HepG2 (cell line): ENCODE measurements around the gene PDSS2. TPM values are rescaled to one million over a fixed set of nuclear protein-coding genes. Genes with fewer than 3 reads are reported as not detected.
A peak's percentile ranks its signal among the peaks of the same experiment; 100 is the strongest.

Experiments used
- ATAC-seq: fragments of 200-7000 bp; cut with Tn5 transposase; 3 replicates; pipeline ENCODE4 v1.9.1; 2020; ENCODE audit warnings: mild to moderate bottlenecking, moderate library complexity
- BruUV-seq: library from RNA; stranded (reverse); fragments of 400-500 nt; replicated peaks from 2 replicates; lab custom pipeline; 2021; lab: Mats Ljungman, UMichigan
- CTCF ChIA-PET: fragments of 300-600 bp; formaldehyde crosslinking; extraction: SDS; loops from one replicate; lab custom pipeline; 2021; ENCODE audit warnings: low total read pairs, inconsistent platforms, low intra/inter-chr PET ratio; lab: Yijun Ruan, JAX
- POLR2A ChIA-PET: fragments of 350-600 bp; sonication (Branson Sonifier 250); formaldehyde crosslinking; loops from one replicate; lab custom pipeline; 2020; ENCODE audit warnings: antibody characterized with exemption, inconsistent platforms; lab: Yijun Ruan, JAX
- DNase-seq: peaks from one replicate; pipeline ENCODE4 v3.0.0-alpha.2; 2015; ENCODE audit warnings: low spot score
- FAIRE-seq: peaks from 3 replicates; lab custom pipeline; 2011; peaks lifted over from hg19 to GRCh38; lab: Jason Lieb, UNC
- H2AFZ ChIP-seq: one replicate; pipeline ENCODE4 v1.6.1; 2011; ENCODE audit warnings: low read length, inconsistent platforms
- H3K27ac ChIP-seq: fragments of 300-600 bp; 3 replicates; pipeline ENCODE4 v1.8.0; 2011; ENCODE audit warnings: mixed run types, mild to moderate bottlenecking, mixed read lengths, low read length, inconsistent platforms; ENCODE audit not compliant: insufficient read depth; ENCODE audit errors: extremely low read length
- H3K27me3 ChIP-seq, 2 experiments: fragments of 200-600 bp in 1 of 2; 2 replicates in 1 of 2; 3 replicates in 1 of 2; pipeline versions ENCODE4 v1.6.0 to v1.8.0; 2011; ENCODE audit warnings: low read length in 2 of 2, mild to moderate bottlenecking in 2 of 2, moderate library complexity in 2 of 2, inconsistent platforms in 1 of 2; ENCODE audit not compliant: insufficient read depth in 2 of 2, control insufficient read depth in 1 of 2
- H3K36me3 ChIP-seq, 2 experiments: fragments of 200-600 bp in 1 of 2; replicated peaks in 1 of 2; 2 replicates in 1 of 2; 3 replicates in 1 of 2; pipeline versions ENCODE4 v1.5.1 to v1.8.0; 2011; ENCODE audit warnings: low read length in 2 of 2, inconsistent platforms in 1 of 2; ENCODE audit not compliant: insufficient read depth in 2 of 2, control insufficient read depth in 1 of 2
- H3K4me1 ChIP-seq: 2 replicates; pipeline ENCODE4 v1.5.1; 2012; ENCODE audit warnings: low read length, inconsistent platforms; ENCODE audit not compliant: insufficient read depth
- H3K4me2 ChIP-seq: 2 replicates; pipeline ENCODE4 v1.6.0; 2011; ENCODE audit warnings: low read depth, low read length, inconsistent platforms
- H3K4me3 ChIP-seq, 3 experiments: fragments of 200-600 bp in 1 of 3; sonication (generic), shearing (Covaris generic) in 1 of 3; replicated peaks in 1 of 3; 2 replicates each; pipeline ENCODE4 v1.5.1; 2011 to 2016; ENCODE audit warnings: low read length in 3 of 3, inconsistent platforms in 2 of 3, low read depth in 2 of 3, mild to moderate bottlenecking in 2 of 3, control low read depth in 1 of 3, mixed read lengths in 1 of 3; ENCODE audit not compliant: insufficient read depth in 1 of 3
- H3K79me2 ChIP-seq: one replicate; pipeline ENCODE4 v1.6.1; 2011; ENCODE audit warnings: low read length, inconsistent platforms; ENCODE audit not compliant: insufficient read depth
- H3K9ac ChIP-seq: 2 replicates; pipeline ENCODE4 v1.6.0; 2011; ENCODE audit warnings: mild to moderate bottlenecking, low read depth, low read length, inconsistent platforms; ENCODE audit not compliant: insufficient read depth
- H3K9me3 ChIP-seq: 2 replicates; pipeline ENCODE4 v1.5.1; 2012; ENCODE audit warnings: mild to moderate bottlenecking, low read length
- H4K20me1 ChIP-seq: 2 replicates; pipeline ENCODE4 v1.6.0; 2011; ENCODE audit warnings: inconsistent platforms, mild to moderate bottlenecking, low read length, moderate library complexity; ENCODE audit not compliant: insufficient read depth
- MED1 ChIP-seq: sonication (generic); formaldehyde crosslinking; IDR thresholded peaks from 2 replicates; pipeline ENCODE4 v1.4.0; 2020; ENCODE audit warnings: missing genetic modification reagents
- MYC ChIP-seq: sonication (generic); formaldehyde crosslinking; IDR thresholded peaks from 2 replicates; pipeline ENCODE4 v1.9.0; 2021; ENCODE audit warnings: missing genetic modification reagents, borderline replicate concordance
- PHF21A ChIP-seq: sonication (generic); formaldehyde crosslinking; IDR thresholded peaks from 2 replicates; pipeline ENCODE4 v1.5.0; 2020; ENCODE audit warnings: mild to moderate bottlenecking, missing genetic modification reagents
- ZNF605 ChIP-seq: sonication (generic); formaldehyde crosslinking; IDR thresholded peaks from 2 replicates; pipeline ENCODE4 v1.8.0; 2022; ENCODE audit warnings: mild to moderate bottlenecking, missing genetic modification reagents
- ZNF615 ChIP-seq: sonication (generic); formaldehyde crosslinking; IDR thresholded peaks from 2 replicates; pipeline ENCODE4 v1.5.0; 2020; ENCODE audit warnings: mild to moderate bottlenecking, missing genetic modification reagents, borderline replicate concordance
- ZNF7 ChIP-seq: IDR thresholded peaks from 2 replicates; pipeline ENCODE4 v1.6.1; 2016; ENCODE audit warnings: missing biosample characterization, missing genetic modification reagents
- ZNF788 ChIP-seq: sonication (generic); formaldehyde crosslinking; IDR thresholded peaks from 2 replicates; pipeline ENCODE4 v1.5.0; 2020; ENCODE audit warnings: mild to moderate bottlenecking, missing genetic modification reagents, borderline replicate concordance
- WGBS: methylation state at CpG from one replicate; pipeline ENCODE4 v1.1.6; 2017; ENCODE audit warnings: low lambda C conversion rate; 5-methylcytosine and 5-hydroxymethylcytosine counted together
- in situ Hi-C: cut with HindIII; loops from 2 replicates; pipeline ENCODE4 v1.10.0; 2017; ENCODE audit warnings: low pct_unique_long_range_greater_than_20kb; ENCODE audit not compliant: extremely low pct_ligation_motif_present
- intact Hi-C: fragments of 100-400 bp; cut with micrococcal nuclease; formaldehyde crosslinking; loops from one replicate; pipeline ENCODE4 v1.10.0; 2022; ENCODE audit not compliant: unreplicated experiment
- polyA plus RNA-seq, 8 experiments: library from polyadenylated mRNA; depleted of rRNA in 3 of 8; stranded (reverse) in 7 of 8; unstranded in 1 of 8; fragments of >200 nt; fragmentation: Illumina TruSeq in 4 of 8; extraction: Trizol in 4 of 8; gene quantifications; 2 replicates each; pipeline versions ENCODE4 v1.2.1 to v1.2.3, GENCODE V29; 2011 to 2016; ENCODE audit warnings: low read depth in 4 of 8, missing spikeins in 1 of 8, mixed read lengths in 1 of 8; ENCODE audit not compliant: insufficient read depth in 1 of 8
- total RNA-seq, 5 experiments: library from RNA; depleted of rRNA; stranded (reverse); fragments of >200 nt; fragmentation: Illumina TruSeq; extraction: Trizol; gene quantifications; 2 replicates each; pipeline ENCODE4 v1.2.3, GENCODE V29; 2016; ENCODE audit warnings: low read depth in 1 of 5
- TF ChIP-seq, protein P1 (sequence below): sonication (generic); formaldehyde crosslinking; IDR thresholded peaks from 2 replicates; pipeline ENCODE4 v1.4.0; 2020; ENCODE audit warnings: missing genetic modification reagents
- TF ChIP-seq, protein P2 (sequence below): sonication (generic); formaldehyde crosslinking; conservative IDR thresholded peaks from 2 replicates; pipeline ENCODE4 v1.8.0; 2022; ENCODE audit warnings: mild to moderate bottlenecking, moderate library complexity, missing genetic modification reagents
- TF ChIP-seq, protein P3 (sequence below): sonication (generic); formaldehyde crosslinking; IDR thresholded peaks from 2 replicates; pipeline ENCODE4 v1.4.0; 2020; ENCODE audit warnings: mild to moderate bottlenecking, missing genetic modification reagents

The PDSS2 gene
- total and polyA plus RNA-seq, 2 of the 13 experiments (the other 11 are each of a cell fraction or from before 2014, with no cell fraction given), result 16.2 to 17.0 TPM

DNA sequence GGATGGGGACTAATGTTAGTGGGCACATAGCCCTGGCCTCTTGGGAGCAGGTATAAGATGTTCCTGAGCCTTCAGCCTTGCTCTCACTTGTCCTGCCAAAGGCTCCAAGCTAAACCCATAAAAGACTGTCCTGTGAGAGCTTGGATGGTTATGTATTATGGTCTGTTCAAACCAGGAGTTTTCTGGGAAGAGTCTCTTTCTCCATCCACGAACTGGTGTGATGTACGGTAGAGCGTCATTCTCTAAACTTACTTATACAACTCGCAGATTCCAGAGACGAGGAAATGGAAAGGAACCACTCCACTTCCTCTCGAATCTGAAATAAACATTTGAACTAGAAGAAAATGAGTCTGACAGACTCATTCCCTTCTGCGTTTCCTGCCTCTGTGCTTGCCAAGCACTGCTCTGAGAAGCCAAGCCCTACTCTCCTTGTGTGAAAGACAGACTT, 35.9 kb upstream of the PDSS2 start:
- WGBS, result 79% methylated on average over 7 of the region's 7 CpGs
- TF ChIP-seq MED1, result 0 out of 2 replicates have a peak, but pooled peaks have one; percentile 1
- peak; percentile 42; the same call in 1 of the 2 replicates for TF ChIP-seq MYC (CRISPR knock-in tag)
- TF ChIP-seq, protein P1, sequence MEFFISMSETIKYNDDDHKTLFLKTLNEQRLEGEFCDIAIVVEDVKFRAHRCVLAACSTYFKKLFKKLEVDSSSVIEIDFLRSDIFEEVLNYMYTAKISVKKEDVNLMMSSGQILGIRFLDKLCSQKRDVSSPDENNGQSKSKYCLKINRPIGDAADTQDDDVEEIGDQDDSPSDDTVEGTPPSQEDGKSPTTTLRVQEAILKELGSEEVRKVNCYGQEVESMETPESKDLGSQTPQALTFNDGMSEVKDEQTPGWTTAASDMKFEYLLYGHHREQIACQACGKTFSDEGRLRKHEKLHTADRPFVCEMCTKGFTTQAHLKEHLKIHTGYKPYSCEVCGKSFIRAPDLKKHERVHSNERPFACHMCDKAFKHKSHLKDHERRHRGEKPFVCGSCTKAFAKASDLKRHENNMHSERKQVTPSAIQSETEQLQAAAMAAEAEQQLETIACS (CRISPR knock-in tag), result no peak
- 0 out of 2 replicates have a peak, but pooled peaks have one; percentile 26 for TF ChIP-seq ZNF615 (CRISPR knock-in tag)
- TF ChIP-seq, protein P2, sequence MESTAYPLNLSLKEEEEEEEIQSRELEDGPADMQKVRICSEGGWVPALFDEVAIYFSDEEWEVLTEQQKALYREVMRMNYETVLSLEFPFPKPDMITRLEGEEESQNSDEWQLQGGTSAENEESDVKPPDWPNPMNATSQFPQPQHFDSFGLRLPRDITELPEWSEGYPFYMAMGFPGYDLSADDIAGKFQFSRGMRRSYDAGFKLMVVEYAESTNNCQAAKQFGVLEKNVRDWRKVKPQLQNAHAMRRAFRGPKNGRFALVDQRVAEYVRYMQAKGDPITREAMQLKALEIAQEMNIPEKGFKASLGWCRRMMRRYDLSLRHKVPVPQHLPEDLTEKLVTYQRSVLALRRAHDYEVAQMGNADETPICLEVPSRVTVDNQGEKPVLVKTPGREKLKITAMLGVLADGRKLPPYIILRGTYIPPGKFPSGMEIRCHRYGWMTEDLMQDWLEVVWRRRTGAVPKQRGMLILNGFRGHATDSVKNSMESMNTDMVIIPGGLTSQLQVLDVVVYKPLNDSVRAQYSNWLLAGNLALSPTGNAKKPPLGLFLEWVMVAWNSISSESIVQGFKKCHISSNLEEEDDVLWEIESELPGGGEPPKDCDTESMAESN, result 0 out of 2 replicates have a peak, but pooled peaks have one; percentile 27
- TF ChIP-seq ZNF7 (CRISPR knock-in tag), result no peak
- no peak for TF ChIP-seq ZNF605 (CRISPR knock-in tag)
- TF ChIP-seq, protein P3, sequence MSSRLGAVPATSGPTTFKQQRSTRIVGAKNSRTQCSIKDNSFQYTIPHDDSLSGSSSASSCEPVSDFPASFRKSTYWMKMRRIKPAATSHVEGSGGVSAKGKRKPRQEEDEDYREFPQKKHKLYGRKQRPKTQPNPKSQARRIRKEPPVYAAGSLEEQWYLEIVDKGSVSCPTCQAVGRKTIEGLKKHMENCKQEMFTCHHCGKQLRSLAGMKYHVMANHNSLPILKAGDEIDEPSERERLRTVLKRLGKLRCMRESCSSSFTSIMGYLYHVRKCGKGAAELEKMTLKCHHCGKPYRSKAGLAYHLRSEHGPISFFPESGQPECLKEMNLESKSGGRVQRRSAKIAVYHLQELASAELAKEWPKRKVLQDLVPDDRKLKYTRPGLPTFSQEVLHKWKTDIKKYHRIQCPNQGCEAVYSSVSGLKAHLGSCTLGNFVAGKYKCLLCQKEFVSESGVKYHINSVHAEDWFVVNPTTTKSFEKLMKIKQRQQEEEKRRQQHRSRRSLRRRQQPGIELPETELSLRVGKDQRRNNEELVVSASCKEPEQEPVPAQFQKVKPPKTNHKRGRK, result no peak
- TF ChIP-seq ZNF788 (CRISPR knock-in tag), result peak; percentile 27; the same call in 1 of the 2 replicates
- 0 out of 2 replicates have a peak, but pooled peaks have one; percentile 26 for TF ChIP-seq PHF21A (CRISPR knock-in tag)
- TF ChIP-seq, all 625 proteins: peak for 6
- Histone ChIP-seq H2AFZ (no peak overlapping the region), H3K36me3 (no peaks in the 10 kb centered on the region; a peak in 1 of 5 replicates), H3K79me2 (peaks cover 91% of the 10 kb centered on the region), H3K9ac (peak overlapping the region; percentile 28; the same call in 1 of the 2 replicates), H4K20me1 (no peaks in the 10 kb centered on the region; the same call in 1 of the 2 replicates), H3K4me1 (peaks cover 63% of the 10 kb centered on the region), H3K27me3 (no peaks in the 10 kb centered on the region), H3K4me3 (peak overlapping the region in 2 of 3 experiments; percentile 11 to 94; a peak in 1 of 6 replicates), H3K4me2 (peak overlapping the region; percentile 79), H3K9me3 (no peaks in the 10 kb centered on the region), H3K27ac (peak overlapping the region; percentile 82)
- BruUV-seq, result no TSS peak
- ATAC-seq (no peak), DNase-seq (no peak), FAIRE-seq (no peak)
- POLR2A ChIA-PET, result interaction anchor here (3.3 to 4.9 kb wide), 2 partner anchors 36 to 44 kb away, joined by 41 to 50 read pairs; partner anchors contain the start of gene PDSS2
- in situ Hi-C loops (loop anchor here (5.0 kb wide), 1 partner anchor 37 kb away; no protein-coding TSS in a partner anchor), intact Hi-C loops (loop anchor here (10.0 kb wide), 1 partner anchor 180 kb away; no protein-coding TSS in a partner anchor)
- CTCF ChIA-PET, result no interaction called here
